ENCODE results near the gene KRT13. TPM values are rescaled to one million over a fixed set of nuclear protein-coding genes. Genes with fewer than 3 reads are reported as not detected.

Gene KRT13
- total and polyA plus RNA-seq, 2 experiments from 2014 or later: not detected

GRCh38 chr17:41516147-41516829 is 10.9 kb upstream of the KRT13 start (continued):
- TF ChIP-seq REST (IDR thresholded peaks at IDR 0.05; ENCODE audit: unreplicated experiment): no peak
- TF ChIP-seq POLR2AphosphoS5 (IDR thresholded peaks at IDR 0.05; ENCODE audit: low read depth): no peak
- TF ChIP-seq JUNB (IDR thresholded peaks at IDR 0.05; ENCODE audit: unreplicated experiment): no peak
- no peak for TF ChIP-seq STAT1 (IDR thresholded peaks at IDR 0.05; ENCODE audit: unreplicated experiment)
- TF ChIP-seq EZH2phosphoT487 (IDR thresholded peaks at IDR 0.05; ENCODE audit: unreplicated experiment): no peak

GRCh38 chr17:41513168-41513547 is 7.7 kb upstream of the KRT13 start:
- H3K4me3 Mint-ChIP-seq: no peak overlapping the region
- no peak overlapping the region for H3K27ac Mint-ChIP-seq
- ATAC-seq (no peak), DNase-seq (ENCODE audit: low spot score) (no peak)
- H3K27ac ChIP-seq (ENCODE audit: low read depth): no peak overlapping the region
- no peak overlapping the region for H3K4me3 ChIP-seq
- H3K9me2 ChIP-seq (ENCODE audit: insufficient read depth): no peaks in the 10 kb centered on the region
- H3K36me3 Mint-ChIP-seq (ENCODE audit: low read depth): no peaks in the 10 kb centered on the region
- no peaks in the 10 kb centered on the region for H3K79me2 ChIP-seq (replicated peaks; ENCODE audit: insufficient read depth)
- TF ChIP-seq CREB1 (CRISPR knock-in tag; IDR thresholded peaks at IDR 0.05; ENCODE audit: low read depth): no peak
- no peaks in the 10 kb centered on the region for H4K20me1 ChIP-seq (replicated peaks; ENCODE audit: insufficient read depth)
- H3F3A ChIP-seq (replicated peaks; ENCODE audit: low read depth): no peaks in the 10 kb centered on the region
- peaks cover 28% of the 10 kb centered on the region for H3K4me1 Mint-ChIP-seq
- H3K4me2 ChIP-seq: no peak overlapping the region
- no peak overlapping the region for H2AFZ ChIP-seq
- peaks cover 15% of the 10 kb centered on the region for H3K27me3 Mint-ChIP-seq (ENCODE audit: insufficient read depth, low read depth, poor library complexity)
- H3K36me3 ChIP-seq (ENCODE audit: insufficient read depth): no peaks in the 10 kb centered on the region
- no peaks in the 10 kb centered on the region for H3K27me3 ChIP-seq (ENCODE audit: insufficient read depth)
- H3K4me1 ChIP-seq (ENCODE audit: insufficient read depth): peaks cover 7% of the 10 kb centered on the region
- no peaks in the 10 kb centered on the region for H3K9me3 Mint-ChIP-seq

DNA sequence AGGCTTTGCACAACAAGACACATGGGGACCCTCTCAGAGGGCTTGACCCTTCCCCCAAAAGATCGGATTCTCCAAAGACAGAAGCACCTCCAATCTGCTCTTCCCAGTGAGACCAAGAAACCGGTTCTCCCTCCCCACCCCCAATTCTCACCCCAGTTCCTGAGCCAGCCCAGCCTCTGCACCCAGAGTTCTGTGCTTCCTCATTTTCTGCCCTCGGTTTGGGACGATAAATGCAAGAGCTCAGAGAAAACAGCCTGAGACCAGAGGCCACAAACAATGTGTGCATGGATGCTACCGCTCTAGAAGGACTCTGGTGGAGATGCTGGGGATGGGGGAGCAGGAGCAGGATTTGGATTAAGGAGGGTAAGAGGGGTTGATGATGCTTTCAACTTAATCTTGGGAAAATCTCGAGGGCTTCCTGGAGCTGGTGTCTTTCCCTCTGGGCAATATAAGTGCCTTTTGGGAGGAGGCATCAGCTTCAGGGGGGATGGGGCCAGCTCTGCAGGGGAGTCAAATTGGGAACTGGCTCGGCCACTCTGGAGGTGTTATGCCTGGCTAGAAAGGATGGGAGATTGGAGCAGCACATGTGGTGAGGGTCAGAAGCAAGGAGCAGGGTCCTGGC is 7.2 kb upstream of the KRT13 start:
- H3K9me3 Mint-ChIP-seq: no peaks in the 10 kb centered on the region
- Histone ChIP-seq H4K20me1 (replicated peaks; ENCODE audit: insufficient read depth) (no peaks in the 10 kb centered on the region), H3K4me1 (ENCODE audit: insufficient read depth) (peaks cover 7% of the 10 kb centered on the region), H3K79me2 (replicated peaks; ENCODE audit: insufficient read depth) (no peaks in the 10 kb centered on the region), H3K4me2 (no peak overlapping the region), H3K27me3 (ENCODE audit: insufficient read depth) (no peaks in the 10 kb centered on the region), H3K4me3 (no peak overlapping the region), H3K27ac (ENCODE audit: low read depth) (no peak overlapping the region), H2AFZ (no peak overlapping the region), H3K9me2 (ENCODE audit: insufficient read depth) (no peaks in the 10 kb centered on the region), H3K36me3 (ENCODE audit: insufficient read depth) (no peaks in the 10 kb centered on the region), H3F3A (replicated peaks; ENCODE audit: low read depth) (no peaks in the 10 kb centered on the region)
- no peak for TF ChIP-seq NANOG (IDR thresholded peaks at IDR 0.05; ENCODE audit: borderline replicate concordance)
- H3K36me3 Mint-ChIP-seq (ENCODE audit: low read depth): no peaks in the 10 kb centered on the region
- ATAC-seq (no peak), DNase-seq (ENCODE audit: low spot score) (no peak)
- peaks cover 28% of the 10 kb centered on the region for H3K4me1 Mint-ChIP-seq
- no peak overlapping the region for H3K27ac Mint-ChIP-seq
- H3K27me3 Mint-ChIP-seq (ENCODE audit: insufficient read depth, low read depth, poor library complexity): peaks cover 15% of the 10 kb centered on the region
- no peak overlapping the region for H3K4me3 Mint-ChIP-seq
